PFSK-1 (cell line): ENCODE measurements around the gene BLOC1S1.

Experiments
- FOXP2 ChIP-seq: optimal IDR thresholded peaks from 2 replicates; pipeline ENCODE3; 2011; ENCODE audit warnings: borderline replicate concordance, control low read depth, inconsistent platforms; ENCODE audit not compliant: insufficient read depth; ENCODE audit errors: extremely low read length, extremely low read depth
- POLR2AphosphoS5 ChIP-seq: IDR thresholded peaks from 2 replicates; pipeline ENCODE4 v1.6.1; 2012; ENCODE audit warnings: low read depth, mild to moderate bottlenecking, control low read depth, low read length, moderate library complexity
- REST ChIP-seq, 2 experiments: IDR thresholded peaks; 2 replicates each; pipeline versions ENCODE4 v1.6.1 to v1.8.0; 2011 to 2012; ENCODE audit warnings: low read depth in 2 of 2, low read length in 2 of 2, control low read depth in 1 of 2, inconsistent platforms in 1 of 2, mild to moderate bottlenecking in 1 of 2, moderate library complexity in 1 of 2; ENCODE audit not compliant: insufficient read depth in 1 of 2
- SIN3A ChIP-seq: IDR thresholded peaks from 2 replicates; pipeline ENCODE4 v1.6.1; 2012; ENCODE audit warnings: mild to moderate bottlenecking, low read length, moderate library complexity, borderline replicate concordance; ENCODE audit not compliant: insufficient read depth
- TAF1 ChIP-seq: IDR thresholded peaks from 2 replicates; pipeline ENCODE4 v1.6.1; 2012; ENCODE audit warnings: low read length, control low read depth, borderline replicate concordance; ENCODE audit not compliant: insufficient read depth

Gene BLOC1S1

GRCh38 chr12:55707841-55708694 is 7.8 kb upstream of the BLOC1S1 start, which contains the start of gene ITGA7:
Gene ITGA7, minus strand, starts transcription at chr12:55707904. Its CDS starts 222 bp downstream, at chr12:55707682.
- TF ChIP-seq POLR2AphosphoS5 (no peak), SIN3A (no peak), TAF1 (no peak), FOXP2 (no peak), REST (IDR thresholded peaks at IDR 0.05; ENCODE audit: insufficient read depth in 1 of 2, low read depth in 2 of 2, low read length in 2 of 2) (no peak)

- TF ChIP-seq REST (IDR thresholded peaks at IDR 0.05; ENCODE audit: insufficient read depth in 1 of 2, low read depth in 2 of 2, low read length in 2 of 2): no peak
- no peak for TF ChIP-seq FOXP2
- TF ChIP-seq TAF1: no peak
- no peak for TF ChIP-seq SIN3A
- TF ChIP-seq POLR2AphosphoS5: no peak
These were observed 7.1 kb upstream of the BLOC1S1 start for GRCh38 chr12:55708695-55709233.

DNA sequence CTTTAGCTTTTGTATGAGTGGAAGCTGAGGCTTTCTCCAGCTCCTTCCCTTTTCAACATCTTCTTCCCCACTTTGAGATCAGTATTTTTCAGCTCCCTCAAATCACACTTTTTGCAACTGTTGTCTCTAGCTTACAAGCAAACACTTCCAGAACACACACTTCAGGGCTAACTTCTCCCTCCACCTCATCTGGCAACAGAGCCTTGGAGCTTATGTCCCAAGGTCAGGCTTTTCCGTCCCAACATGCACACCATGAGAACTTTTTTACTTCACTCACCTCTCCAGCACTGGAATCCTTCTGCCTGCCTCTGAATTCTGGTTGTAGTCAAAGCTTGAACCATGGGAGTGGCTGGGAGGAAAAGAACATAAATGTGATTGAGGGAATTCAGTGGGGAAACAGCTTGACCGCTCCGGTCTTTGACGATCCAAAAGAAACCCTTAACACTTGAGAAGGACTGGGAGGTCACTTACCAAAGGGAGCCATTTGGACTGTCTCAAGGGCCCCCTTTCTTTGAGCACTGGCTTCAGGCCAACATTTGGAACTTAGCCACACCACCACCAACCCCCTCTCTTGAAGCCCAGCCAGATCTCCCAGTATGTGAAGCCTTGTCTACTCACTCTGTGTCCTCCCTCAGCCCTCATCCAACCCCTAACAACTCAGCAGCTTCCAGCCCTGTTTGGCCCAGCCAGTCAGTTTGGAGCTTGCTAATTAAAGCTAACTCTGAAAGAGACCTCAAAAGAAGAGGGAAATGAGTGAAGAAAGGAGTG is 3.9 kb upstream of the BLOC1S1 start:
- TF ChIP-seq POLR2AphosphoS5 (no peak), FOXP2 (no peak), TAF1 (no peak), REST (IDR thresholded peaks at IDR 0.05; ENCODE audit: insufficient read depth in 1 of 2, low read depth in 2 of 2, low read length in 2 of 2) (no peak), SIN3A (no peak)

- no peak for TF ChIP-seq POLR2AphosphoS5
- no peak for TF ChIP-seq SIN3A
These were observed 3.0 kb upstream of the BLOC1S1 start for GRCh38 chr12:55712700-55713415.

DNA sequence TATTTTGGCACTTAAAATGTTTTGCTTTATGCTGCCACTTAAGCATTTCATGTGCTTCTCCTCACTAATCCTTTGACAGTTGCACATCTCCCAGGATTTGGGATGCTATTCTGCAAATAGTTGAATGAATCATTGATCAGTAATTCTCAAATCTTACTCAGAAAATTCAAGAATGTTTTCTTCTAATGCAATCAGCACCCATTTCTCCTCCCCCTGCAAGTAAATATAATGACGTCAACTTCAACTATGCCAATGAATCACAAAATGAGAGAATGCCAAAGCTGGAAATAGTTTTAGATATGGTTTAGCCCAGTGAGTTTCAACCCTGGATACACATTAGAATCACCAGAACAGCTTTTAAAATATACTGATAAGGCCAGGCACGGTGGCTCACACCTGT is 2.1 kb upstream of the BLOC1S1 start:
- no peak for TF ChIP-seq POLR2AphosphoS5
- no peak for TF ChIP-seq FOXP2
- no peak for TF ChIP-seq SIN3A
- TF ChIP-seq TAF1: no peak
- TF ChIP-seq REST (IDR thresholded peaks at IDR 0.05; ENCODE audit: insufficient read depth in 1 of 2, low read depth in 2 of 2, low read length in 2 of 2): no peak
